Ovary (tissue), 3 donors: ENCODE data around the gene SMIM1.

ENCODE experiments used
- POLR2A ChIP-seq: fragments of 450-650 bp; IDR thresholded peaks from one replicate; pipeline ENCODE4 v1.6.1; 2017; ENCODE audit warnings: antibody characterized with exemption, mild to moderate bottlenecking, moderate library complexity
- TF ChIP-seq, protein P1 (sequence below), 3 donors: fragments of 450-650 bp in 2 of 3; fragments of 200-600 bp in 1 of 3; IDR thresholded peaks; one replicate each; pipeline versions ENCODE4 v1.5.1 to v1.8.0; 2016 to 2022; ENCODE audit warnings: antibody characterized with exemption in 3 of 3, mild to moderate bottlenecking in 1 of 3
- donor health status: DM: no; HTN: no; CAD: no.

DNA sequence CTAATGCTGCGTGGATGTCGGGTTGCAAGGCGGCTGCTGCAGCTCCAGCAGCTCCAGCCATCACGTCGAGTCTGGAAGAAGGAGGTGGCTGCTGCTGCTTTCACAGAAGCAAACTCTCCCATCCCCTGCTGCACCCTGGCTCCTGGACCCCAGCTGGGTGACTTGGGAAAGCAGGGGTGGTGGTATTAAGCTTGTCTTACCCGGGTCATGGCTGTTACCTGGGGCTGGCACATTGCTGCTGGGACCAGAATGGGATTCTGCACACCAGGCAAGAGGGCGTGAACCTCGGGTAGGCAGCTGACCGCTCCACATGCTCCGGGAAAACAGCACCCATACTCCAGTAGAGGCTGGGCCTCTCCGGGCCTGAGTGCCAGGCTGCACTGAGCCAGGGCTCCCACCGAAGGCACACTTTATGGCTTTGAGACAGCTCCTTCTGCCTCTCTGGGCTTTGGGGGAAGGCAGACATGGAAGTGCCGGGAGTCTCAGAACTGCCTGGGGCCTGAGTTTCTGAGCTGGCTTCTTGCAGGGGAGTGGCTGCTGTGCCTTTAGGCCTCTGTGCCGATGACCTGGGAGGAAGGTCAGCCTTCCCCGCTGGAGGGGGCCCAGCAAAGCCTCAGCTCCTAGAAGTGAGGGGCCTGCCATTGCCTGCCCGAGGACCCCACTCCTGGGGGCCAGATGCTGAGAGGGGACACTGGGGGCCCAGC is 1.2 kb downstream of the SMIM1 start:
- TF ChIP-seq POLR2A, result no peak
- TF ChIP-seq, protein P1, sequence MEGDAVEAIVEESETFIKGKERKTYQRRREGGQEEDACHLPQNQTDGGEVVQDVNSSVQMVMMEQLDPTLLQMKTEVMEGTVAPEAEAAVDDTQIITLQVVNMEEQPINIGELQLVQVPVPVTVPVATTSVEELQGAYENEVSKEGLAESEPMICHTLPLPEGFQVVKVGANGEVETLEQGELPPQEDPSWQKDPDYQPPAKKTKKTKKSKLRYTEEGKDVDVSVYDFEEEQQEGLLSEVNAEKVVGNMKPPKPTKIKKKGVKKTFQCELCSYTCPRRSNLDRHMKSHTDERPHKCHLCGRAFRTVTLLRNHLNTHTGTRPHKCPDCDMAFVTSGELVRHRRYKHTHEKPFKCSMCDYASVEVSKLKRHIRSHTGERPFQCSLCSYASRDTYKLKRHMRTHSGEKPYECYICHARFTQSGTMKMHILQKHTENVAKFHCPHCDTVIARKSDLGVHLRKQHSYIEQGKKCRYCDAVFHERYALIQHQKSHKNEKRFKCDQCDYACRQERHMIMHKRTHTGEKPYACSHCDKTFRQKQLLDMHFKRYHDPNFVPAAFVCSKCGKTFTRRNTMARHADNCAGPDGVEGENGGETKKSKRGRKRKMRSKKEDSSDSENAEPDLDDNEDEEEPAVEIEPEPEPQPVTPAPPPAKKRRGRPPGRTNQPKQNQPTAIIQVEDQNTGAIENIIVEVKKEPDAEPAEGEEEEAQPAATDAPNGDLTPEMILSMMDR (IDR thresholded peaks at IDR 0.05), result no peak
